Fibroblast of skin of back (primary cell): ENCODE data around the gene AUTS2. TPM values are rescaled to one million over a fixed set of nuclear protein-coding genes. Genes with fewer than 3 reads are reported as not detected.

Experiments
- DNase-seq: peaks from one replicate; pipeline ENCODE4 v3.0.0-alpha.2; 2013
- polyA plus RNA-seq, 2 experiments: library from polyadenylated mRNA; unstranded; fragments of 120-200 nt; gene quantifications; one replicate each; pipeline ENCODE4 v1.2.1, GENCODE V29; 2013; ENCODE audit not compliant: insufficient read length in 2 of 2

Gene AUTS2
- 27.8 TPM for polyA plus RNA-seq (2013, experiment 1 of 2; ENCODE audit: insufficient read length)
- 20.3 TPM for polyA plus RNA-seq (2013, experiment 2 of 2; ENCODE audit: insufficient read length)

- DNase-seq = peak; percentile 90
Measured at GRCh38 chr7:69598081-69598486, at the start of gene AUTS2. Gene AUTS2 (plus strand): TSS chr7:69598475. CDS start chr7:69599654, 1,179 bp downstream.

DNA sequence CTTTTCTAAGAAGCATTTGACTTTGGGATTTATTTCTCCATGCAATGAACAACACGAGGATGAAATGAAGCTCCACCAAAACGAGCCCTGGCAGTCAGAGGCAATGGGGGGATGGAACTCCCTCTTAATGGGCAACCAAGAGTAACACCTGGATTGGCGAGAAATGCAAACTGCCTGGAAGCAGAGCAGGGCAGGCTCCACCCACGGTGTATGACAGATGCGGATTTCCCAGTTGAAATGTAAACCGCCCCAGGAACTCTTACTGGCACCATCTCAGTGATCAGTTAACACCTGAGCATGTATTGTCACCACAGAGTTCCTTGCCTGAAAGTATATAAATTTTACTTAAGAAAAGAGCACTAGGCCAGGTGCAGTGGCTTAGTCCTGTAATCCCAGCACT, 47.3 kb upstream of the AUTS2 start:
- no peak for DNase-seq

GRCh38 chr7:69553190-69553589, 45.1 kb upstream of the AUTS2 start:
- no peak for DNase-seq

- DNase-seq = no peak
Measured at GRCh38 chr7:69561266-69561960, 36.9 kb upstream of the AUTS2 start.

GRCh38 chr7:69564454-69565417, 33.5 kb upstream of the AUTS2 start:
- peak; percentile 73 for DNase-seq

- no peak for DNase-seq
Measured at GRCh38 chr7:69567800-69568199, 30.5 kb upstream of the AUTS2 start.

DNA sequence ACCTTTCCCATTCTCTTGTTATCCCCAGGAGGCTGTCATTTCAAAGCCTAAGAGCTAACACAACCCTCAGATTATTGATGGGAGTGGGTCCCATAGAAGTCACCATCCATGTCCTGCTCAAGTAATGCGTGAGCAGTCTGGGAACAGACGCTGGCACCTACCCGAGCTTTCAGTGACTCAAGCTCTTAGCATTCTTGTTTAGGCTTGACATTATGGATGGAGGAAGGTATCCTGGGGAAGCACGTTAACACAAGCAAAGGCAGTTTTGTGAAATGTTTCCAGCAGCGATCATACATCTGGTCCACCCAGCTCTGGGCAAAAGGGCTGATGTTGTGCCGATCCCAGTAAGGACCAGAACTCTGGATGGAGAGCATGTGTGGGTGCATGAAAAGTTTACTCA, 30.0 kb upstream of the AUTS2 start:
- DNase-seq = no peak

DNA sequence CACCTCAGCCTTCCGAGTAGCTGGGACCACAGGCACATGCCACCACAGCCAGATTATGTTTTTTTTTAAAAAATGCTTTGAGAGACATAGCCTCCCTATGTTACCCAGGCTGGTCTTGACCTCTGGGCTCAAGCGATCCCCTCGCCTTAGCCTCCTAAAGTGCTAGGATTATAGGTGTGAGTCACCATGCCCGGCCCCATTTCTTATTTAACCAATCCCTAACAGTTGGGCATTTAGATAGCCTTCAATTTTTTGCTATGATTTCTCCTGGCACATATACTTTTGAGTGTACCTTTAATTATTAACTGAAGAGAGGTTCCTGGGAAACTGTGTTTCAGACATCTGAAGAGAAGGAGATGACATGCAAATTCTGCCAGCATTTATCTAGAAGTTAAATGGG, 22.6 kb upstream of the AUTS2 start:
- DNase-seq = no peak

DNA sequence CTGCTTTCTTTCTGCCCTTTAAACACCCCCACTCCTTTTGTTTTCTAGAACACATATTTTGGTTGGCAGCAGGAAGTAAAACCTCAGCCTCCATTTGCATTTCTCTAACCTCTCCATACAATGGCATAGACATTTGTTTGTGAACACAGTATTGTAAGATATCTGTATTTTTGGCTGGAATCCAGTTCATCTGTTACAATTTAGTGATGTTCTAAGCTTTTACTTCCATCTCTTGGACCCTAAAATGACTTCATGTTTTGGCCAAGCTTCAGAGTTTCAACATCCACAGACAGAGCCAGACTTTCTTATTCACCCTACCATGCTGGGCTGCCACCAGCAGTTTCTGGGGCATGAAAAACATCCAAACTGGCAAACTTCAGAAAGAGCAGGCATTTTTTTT, 21.1 kb upstream of the AUTS2 start:
- DNase-seq = no peak

DNA sequence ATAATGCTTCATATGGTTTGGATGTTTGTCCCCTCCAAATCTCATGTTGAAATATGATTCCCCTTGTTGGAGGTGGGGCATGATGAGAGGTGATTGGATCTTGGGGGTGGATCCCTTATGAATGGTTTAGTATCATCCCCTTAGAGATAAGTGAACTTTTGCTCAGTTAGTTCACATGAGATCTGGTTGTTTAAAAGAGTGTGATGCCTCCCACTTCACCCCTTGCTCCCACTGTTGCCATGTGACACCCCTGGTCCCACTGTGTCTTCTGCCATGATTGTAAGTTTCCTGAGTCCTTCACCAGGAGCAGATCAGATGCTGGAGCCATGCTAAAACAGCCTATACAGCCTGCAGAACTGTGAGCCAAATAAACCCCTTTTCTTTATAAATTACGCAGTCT, 13.1 kb upstream of the AUTS2 start:
- DNase-seq = no peak

GRCh38 chr7:69586321-69586720, 12.0 kb upstream of the AUTS2 start:
- no peak for DNase-seq

GRCh38 chr7:69588773-69589172, 9.5 kb upstream of the AUTS2 start:
- no peak for DNase-seq

DNA sequence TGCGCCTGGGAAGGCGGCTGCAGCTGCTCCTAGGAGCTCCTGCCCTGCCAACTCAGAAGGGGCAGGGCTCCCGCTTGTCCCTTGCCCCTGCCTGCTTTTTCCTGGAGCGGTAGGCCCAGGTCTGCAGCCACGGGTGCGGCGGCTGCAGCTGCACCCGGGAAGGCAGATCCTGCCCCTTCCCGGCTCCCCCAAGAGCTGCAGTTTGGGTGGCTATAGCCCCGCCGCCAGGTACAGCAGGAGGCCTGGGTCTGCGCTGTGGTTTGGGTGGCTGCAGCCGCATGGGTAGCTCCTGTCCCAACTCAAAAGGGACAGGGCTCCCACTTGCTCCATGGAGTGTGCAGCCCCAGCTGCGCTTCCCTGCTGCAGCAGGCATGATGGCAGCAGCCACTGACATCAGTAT, 6.5 kb upstream of the AUTS2 start:
- no peak for DNase-seq

- no peak for DNase-seq
Measured at GRCh38 chr7:69593511-69593910, 4.8 kb upstream of the AUTS2 start.

GRCh38 chr7:69595415-69595814, 2.9 kb upstream of the AUTS2 start:
- DNase-seq = no peak

- DNase-seq = no peak
Measured at GRCh38 chr7:69596056-69596455, 2.2 kb upstream of the AUTS2 start.

DNA sequence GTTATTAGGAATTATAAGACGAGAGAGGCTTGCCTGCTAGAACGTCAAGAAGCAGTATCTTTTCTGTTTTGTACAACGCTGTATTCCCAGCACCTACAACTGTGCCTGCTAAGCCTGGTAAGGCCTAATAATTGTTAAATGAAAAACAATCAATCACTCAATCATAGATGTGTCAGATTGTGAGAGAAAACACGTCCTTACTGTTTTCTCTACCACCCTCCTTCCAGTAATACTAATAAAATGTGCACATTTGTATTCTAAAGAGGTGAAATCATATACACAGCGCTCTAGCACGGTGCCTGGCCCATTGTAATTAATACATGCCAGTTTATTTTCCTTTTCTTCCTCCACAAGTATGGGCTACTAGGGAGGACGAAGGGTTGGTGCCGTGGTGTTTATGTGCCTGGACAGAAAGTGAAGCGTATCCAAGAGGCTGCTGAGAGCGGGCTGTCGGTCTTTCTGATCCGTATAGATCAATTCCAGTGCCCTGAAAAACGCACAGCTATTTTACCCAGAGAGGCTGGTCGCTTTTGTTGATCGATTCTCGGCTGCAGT, 1.5 kb upstream of the AUTS2 start:
- no peak for DNase-seq

DNA sequence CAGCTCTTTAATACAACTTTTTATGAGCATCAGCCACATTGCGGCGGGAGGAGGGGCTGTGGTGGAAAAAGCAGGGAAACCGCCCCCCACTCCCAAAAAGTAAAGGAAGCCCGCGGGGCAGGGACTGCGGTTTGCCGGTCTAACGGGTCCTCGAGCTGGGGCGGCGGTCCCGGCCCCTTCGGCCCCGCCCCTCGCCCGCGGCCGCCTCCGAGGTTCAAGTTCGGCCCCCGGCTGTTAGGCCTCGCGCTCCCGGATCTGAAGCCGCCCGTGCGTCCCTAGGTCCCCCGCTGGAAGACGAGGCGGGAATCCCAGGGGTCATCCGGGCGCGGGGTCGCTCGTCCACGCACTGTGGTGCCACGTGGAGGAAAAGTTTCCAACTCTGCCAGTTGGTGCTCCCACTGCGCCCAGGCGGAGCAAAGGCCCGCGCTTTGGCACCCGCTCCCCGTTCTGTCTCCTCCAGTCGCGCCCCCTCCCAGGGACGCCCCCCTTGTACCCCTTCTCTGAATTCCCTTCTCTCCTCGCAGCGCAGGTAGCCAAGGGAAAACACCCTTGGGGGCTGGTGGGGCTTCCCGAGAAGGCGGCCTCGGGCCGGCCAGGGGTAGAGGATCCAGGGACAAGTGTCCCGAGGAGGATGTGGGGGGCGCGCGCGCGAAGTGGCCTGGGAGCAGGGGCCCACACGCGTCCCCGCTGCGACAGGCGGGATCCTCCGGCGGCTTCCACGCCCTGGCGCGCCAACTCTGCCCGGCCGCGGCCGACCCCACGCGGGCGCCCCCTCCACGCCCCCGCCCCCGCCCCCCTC, 798 bp upstream of the AUTS2 start:
- DNase-seq = peak; percentile 24

DNA sequence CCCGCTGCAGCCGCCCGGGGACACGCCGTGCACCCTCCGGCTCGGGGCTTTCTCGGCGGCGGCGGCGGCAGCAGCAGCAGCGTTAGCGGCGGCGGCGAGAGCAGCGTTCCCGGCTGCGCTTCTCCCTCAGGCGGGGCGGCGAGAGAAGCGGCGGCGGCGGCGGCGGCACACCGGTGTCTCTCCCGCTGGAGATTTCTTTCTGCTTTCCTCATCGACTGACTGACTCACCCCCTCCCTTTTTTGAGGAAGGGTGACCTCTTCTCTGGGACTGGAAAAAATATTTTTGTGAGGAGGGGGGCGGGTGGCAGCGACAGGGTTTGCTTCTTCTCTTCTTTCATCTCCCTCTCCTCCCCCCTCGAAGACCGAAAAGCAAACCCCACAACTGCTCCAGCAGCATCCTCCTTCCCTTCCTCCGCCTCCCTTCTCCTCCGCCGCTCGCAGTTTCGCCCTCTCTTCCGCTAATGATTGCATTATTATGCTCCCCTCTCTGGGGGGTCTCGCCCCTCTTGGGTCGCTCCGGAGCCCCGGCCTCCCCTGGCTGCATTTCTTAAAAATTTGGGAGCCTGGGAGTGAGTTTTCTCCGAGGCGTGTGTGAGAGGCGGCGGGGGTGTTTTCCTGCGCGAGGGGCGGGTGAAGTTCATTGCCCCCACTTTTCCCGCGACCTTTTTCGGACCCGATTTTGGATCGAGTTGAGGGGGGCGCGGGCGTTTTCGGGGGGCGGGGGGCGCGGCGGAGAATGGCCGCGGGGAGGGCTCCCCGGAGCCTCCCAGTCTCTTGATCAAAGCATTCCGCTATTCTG, 411 bp downstream of the AUTS2 start:
- DNase-seq = peak; percentile 50

DNA sequence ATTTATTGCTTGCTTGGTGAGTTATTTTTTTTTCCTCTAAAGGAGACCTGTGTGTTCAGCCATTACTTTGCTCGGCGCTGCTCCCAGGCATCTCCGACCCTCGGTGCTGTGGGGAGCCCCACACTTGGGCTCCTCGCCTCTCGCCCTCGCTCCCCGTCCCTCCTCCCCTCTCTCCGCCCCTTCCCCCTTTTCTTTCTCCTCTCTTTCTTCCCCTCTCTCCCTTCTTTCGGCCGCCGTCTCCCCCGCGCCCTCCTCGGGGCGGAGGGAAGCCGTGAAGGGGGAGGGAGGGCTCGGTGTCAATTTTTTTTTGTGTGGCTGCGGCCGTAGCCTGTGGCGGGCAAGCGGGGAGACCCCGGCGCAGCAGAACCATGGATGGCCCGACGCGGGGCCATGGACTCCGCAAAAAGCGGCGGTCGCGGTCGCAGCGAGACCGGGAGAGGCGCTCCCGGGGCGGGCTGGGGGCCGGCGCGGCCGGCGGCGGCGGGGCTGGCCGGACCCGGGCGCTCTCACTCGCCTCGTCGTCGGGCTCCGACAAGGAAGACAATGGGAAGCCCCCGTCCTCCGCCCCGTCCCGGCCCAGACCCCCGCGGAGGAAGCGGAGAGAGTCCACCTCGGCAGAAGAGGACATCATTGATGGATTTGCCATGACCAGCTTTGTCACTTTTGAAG, 1.1 kb downstream of the AUTS2 start:
- DNase-seq = peak; percentile 26
